HG03175 (cell line): ENCODE results near the gene CTAGE15.

Source experiments
- ATAC-seq: cut with Tn5 transposase; IDR thresholded peaks from one replicate; pipeline ENCODE4 v1.9.1; 2021; ENCODE audit warnings: mild to moderate bottlenecking, moderate library complexity; ENCODE audit not compliant: unreplicated experiment

CTAGE15 gene

DNA sequence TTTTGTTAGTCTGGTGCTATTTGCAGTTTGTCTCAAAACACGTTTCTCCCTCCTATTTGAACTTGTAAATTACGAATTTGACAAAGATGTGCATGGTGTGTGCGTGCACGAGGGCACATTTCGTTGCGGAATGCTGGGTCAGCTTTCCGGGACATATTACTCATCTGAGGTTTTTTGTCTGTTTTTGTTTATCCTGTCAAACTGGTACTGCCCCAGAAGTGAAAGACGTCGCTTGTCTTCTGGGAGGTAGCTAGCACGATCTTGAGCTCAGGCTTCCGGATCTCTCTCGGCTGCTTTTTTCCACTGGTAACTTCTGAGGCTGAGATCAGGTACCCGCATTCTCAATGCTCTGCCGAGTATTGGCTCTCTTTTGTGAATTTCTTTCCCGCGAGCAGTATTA is 49.6 kb downstream of the CTAGE15 start:
- peak; percentile 38 for ATAC-seq

DNA sequence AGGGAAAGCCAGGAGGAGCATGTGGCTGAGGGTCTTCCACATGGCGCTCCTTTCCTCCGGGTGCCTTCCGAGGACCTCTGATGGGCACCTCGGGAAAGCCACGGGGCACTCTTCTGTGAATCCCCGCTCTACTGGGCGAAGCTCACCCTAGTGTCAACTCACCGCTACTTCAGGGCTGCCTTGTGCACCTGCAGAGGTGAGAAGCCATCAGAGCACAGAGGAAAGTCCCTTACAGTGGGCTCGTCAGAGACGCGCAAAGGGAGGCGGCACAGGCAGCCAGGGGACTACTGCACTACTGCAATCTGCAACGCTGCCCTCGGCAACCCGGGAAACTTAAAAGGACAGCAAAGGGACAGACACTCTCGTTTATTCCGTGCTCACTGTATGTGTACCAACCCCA is 50.5 kb downstream of the CTAGE15 start:
- peak; percentile 40 for ATAC-seq
